Pancreas (tissue), 10 donors: ENCODE results near the gene RBPJ. TPM values are rescaled to one million over a fixed set of nuclear protein-coding genes. Genes with fewer than 3 reads are reported as not detected.

ENCODE experiments used
- ATAC-seq, 4 donors: fragments of 200-7000 bp; cut with Tn5 transposase; one replicate each; pipeline versions ENCODE4 v1.8.0 to v1.9.1; 2020; ENCODE audit warnings: mild to moderate bottlenecking in 4 of 4, moderate library complexity in 4 of 4
- DNase-seq, 6 donors: peaks; one replicate each; pipeline ENCODE4 v3.0.0-alpha.2; 2020
- FAIRE-seq: peaks from 2 replicates; lab custom pipeline; 2012; peaks lifted over from hg19 to GRCh38; lab: Jason Lieb, UNC
- H3K27ac ChIP-seq, 4 donors: fragments of 200-600 bp; sonication (generic); 1 replicate in 3 of 4; 2 replicates in 1 of 4; pipeline versions ENCODE4 v1.5.0 to v1.8.0; 2020
- H3K27me3 ChIP-seq, 4 donors: fragments of 200-600 bp; one replicate each; pipeline ENCODE4 v1.8.0; 2021
- H3K36me3 ChIP-seq, 3 donors: fragments of 200-600 bp; sonication (generic) in 1 of 3; one replicate each; pipeline versions ENCODE4 v1.5.0 to v1.8.0; 2020 to 2021
- H3K4me1 ChIP-seq, 3 donors: fragments of 200-600 bp; one replicate each; pipeline ENCODE4 v1.8.0; 2021
- H3K4me3 ChIP-seq, 4 donors: fragments of 200-600 bp; sonication (generic) in 2 of 4; one replicate each; pipeline versions ENCODE4 v1.5.0 to v1.8.0; 2020 to 2021
- H3K9me3 ChIP-seq, 4 donors: fragments of 200-600 bp; one replicate each; pipeline ENCODE4 v1.8.0; 2021
- WGBS, 2 donors: extraction: QIAGEN DNeasy Blood & Tissue Kit; methylation state at CpG; one replicate each; pipeline ENCODE4 v1.1.7; 2013; 5-methylcytosine and 5-hydroxymethylcytosine counted together
- intact Hi-C, 3 donors: fragments of 100-400 bp; cut with DNase I; formaldehyde crosslinking; loops; one replicate each; pipeline versions ENCODE4 v1.11.1 to v1.14.2; 2022
- polyA plus RNA-seq, 2 donors: library from polyadenylated mRNA; stranded (reverse); fragments of 200-250 nt; gene quantifications; one replicate each; pipeline ENCODE4 v1.2.3, GENCODE V29; 2013
- total RNA-seq, 6 donors: library from RNA; stranded (reverse); fragmentation: NEBNext Ultra II Directional in 4 of 6; extraction: Animal tissue kit (Norgen Biotek cat#: 25700) in 4 of 6; gene quantifications; one replicate each; pipeline versions ENCODE4 v1.2.1 to v1.2.4, GENCODE V29; 2021 to 2023
- TF ChIP-seq, protein P1 (sequence below), 4 donors: fragments of 200-600 bp; sonication (generic) in 3 of 4; IDR thresholded peaks; one replicate each; pipeline versions ENCODE4 v1.5.0 to v1.8.0; 2021; ENCODE audit warnings: antibody characterized with exemption in 4 of 4
- donor health status: healthy with polysubstance abuse.
- donor health status: DM: no; HTN: no; CAD: no; lungs with moderate emphysema.
- donor health status: DM: no; HTN: no; CAD: no.
- donor health status: control.
- donor health status: control.
- donor health status: Bipolar disorder and iron deficiency.
- donor health status: DM: yes; HTN: yes; CAD: no.
- donor health status: DM: no; HTN: no; CAD: no.
- donor health status: DM: no; HTN: no; CAD: no.
- donor health status: DM: yes; HTN: yes; CAD: no.

RBPJ gene
- total and polyA plus RNA-seq, 8 donors, result 17.6 to 50.2 (median 24.0) TPM

GRCh38 chr4:26475716-26476115 is 154.9 kb downstream of the RBPJ start:
- ATAC-seq, result no peak
- intact Hi-C loops, result no loop called here
- Histone ChIP-seq H3K9me3 (no peaks in the 10 kb centered on the region), H3K36me3 (no peaks in the 10 kb centered on the region), H3K4me3 (no peak overlapping the region), H3K27ac (no peak overlapping the region), H3K4me1 (no peaks in the 10 kb centered on the region), H3K27me3 (no peaks in the 10 kb centered on the region)
- DNase-seq, result no peak
- WGBS, 2 donors, result 84 to 93% methylated on average over 8 of the region's 8 CpGs
- FAIRE-seq, result no peak
- TF ChIP-seq, protein P1, sequence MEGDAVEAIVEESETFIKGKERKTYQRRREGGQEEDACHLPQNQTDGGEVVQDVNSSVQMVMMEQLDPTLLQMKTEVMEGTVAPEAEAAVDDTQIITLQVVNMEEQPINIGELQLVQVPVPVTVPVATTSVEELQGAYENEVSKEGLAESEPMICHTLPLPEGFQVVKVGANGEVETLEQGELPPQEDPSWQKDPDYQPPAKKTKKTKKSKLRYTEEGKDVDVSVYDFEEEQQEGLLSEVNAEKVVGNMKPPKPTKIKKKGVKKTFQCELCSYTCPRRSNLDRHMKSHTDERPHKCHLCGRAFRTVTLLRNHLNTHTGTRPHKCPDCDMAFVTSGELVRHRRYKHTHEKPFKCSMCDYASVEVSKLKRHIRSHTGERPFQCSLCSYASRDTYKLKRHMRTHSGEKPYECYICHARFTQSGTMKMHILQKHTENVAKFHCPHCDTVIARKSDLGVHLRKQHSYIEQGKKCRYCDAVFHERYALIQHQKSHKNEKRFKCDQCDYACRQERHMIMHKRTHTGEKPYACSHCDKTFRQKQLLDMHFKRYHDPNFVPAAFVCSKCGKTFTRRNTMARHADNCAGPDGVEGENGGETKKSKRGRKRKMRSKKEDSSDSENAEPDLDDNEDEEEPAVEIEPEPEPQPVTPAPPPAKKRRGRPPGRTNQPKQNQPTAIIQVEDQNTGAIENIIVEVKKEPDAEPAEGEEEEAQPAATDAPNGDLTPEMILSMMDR (IDR thresholded peaks at IDR 0.05), result no peak

DNA sequence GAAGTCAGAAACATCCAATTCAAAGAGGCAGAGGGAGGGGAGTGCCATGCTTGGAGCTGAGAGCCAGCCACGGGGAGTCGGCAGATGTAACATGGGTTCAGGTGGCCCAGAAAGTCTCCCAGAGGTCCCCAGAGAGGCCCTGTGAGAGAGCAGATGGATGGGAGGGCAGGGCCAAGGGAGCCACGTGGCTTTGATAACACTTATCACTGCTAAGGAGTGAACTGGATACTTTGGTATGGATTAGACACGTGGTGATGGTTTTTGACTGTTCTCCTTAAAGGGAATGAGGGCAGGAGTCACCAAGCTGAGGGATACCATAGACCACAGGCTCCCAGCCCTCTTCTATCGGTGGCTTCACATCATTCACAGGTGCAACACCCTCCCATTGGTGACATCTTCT is 155.7 kb downstream of the RBPJ start:
- intact Hi-C loops, result no loop called here

GRCh38 chr4:26478330-26478729 is 157.5 kb downstream of the RBPJ start:
- WGBS, 2 donors, result 37 to 82% methylated on average over 13 of the region's 13 CpGs
- H3K4me3 ChIP-seq, result no peak overlapping the region
- peaks cover 0 to 4% (median 0%) of the 10 kb centered on the region in 3 donors for H3K4me1 ChIP-seq
- H3K27ac ChIP-seq, result no peak overlapping the region
- H3K36me3 ChIP-seq, result no peaks in the 10 kb centered on the region
- DNase-seq (peak in 1 of 6 donors; percentile 21), ATAC-seq (peak in 3 of 4 donors; percentile 67 to 79 (median 78)), FAIRE-seq (no peak)
- no peaks in the 10 kb centered on the region for H3K27me3 ChIP-seq
- TF ChIP-seq, protein P1 (IDR thresholded peaks at IDR 0.05), result no peak
- intact Hi-C loops, result no loop called here
- H3K9me3 ChIP-seq, result no peaks in the 10 kb centered on the region

More for the DNA sequence above, 155.7 kb downstream of the RBPJ start:
- 56 to 60% methylated on average over 5 of the region's 5 CpGs for WGBS, 2 donors
- Histone ChIP-seq H3K27me3 (no peaks in the 10 kb centered on the region), H3K4me1 (no peaks in the 10 kb centered on the region), H3K27ac (no peak overlapping the region), H3K9me3 (no peaks in the 10 kb centered on the region), H3K36me3 (no peaks in the 10 kb centered on the region), H3K4me3 (no peak overlapping the region)
- no peak for DNase-seq
- TF ChIP-seq, protein P1 (IDR thresholded peaks at IDR 0.05), result no peak
- no peak for FAIRE-seq
- ATAC-seq, result no peak

- Histone ChIP-seq H3K4me3 (no peak overlapping the region), H3K27ac (no peak overlapping the region), H3K4me1 (peaks cover 0 to 17% (median 5%) of the 10 kb centered on the region in 3 donors), H3K36me3 (no peaks in the 10 kb centered on the region), H3K27me3 (no peaks in the 10 kb centered on the region), H3K9me3 (no peaks in the 10 kb centered on the region)
- DNase-seq (no peak), ATAC-seq (no peak), FAIRE-seq (peak; percentile 95)
- WGBS, 2 donors, result 79 to 88% methylated on average over 3 of the region's 3 CpGs
- intact Hi-C loops, result no loop called here
- TF ChIP-seq, protein P1 (IDR thresholded peaks at IDR 0.05), result no peak
Observed at GRCh38 chr4:26482508-26483462, 162.0 kb downstream of the RBPJ start.
